ENCODE measurements around the gene ZSCAN22.

- TF ChIP-seq CTCF (IDR thresholded peaks at IDR 0.05) = no peak
- TF ChIP-seq POLR2A (IDR thresholded peaks at IDR 0.05) = no peak
- no peak for TF ChIP-seq POLR2AphosphoS5 (IDR thresholded peaks at IDR 0.05)
- no peak for TF ChIP-seq EP300 (IDR thresholded peaks at IDR 0.05)
Measured at GRCh38 chr19:58277748-58278540, 48.9 kb upstream of the ZSCAN22 start.
